ENCODE data around the gene DNMT1. TPM values are rescaled to one million over a fixed set of nuclear protein-coding genes. Genes with fewer than 3 reads are reported as not detected.

The DNMT1 gene
- total RNA-seq, 1 donor from 2014 or later = 70.8 TPM

- intact Hi-C loops (cut with DNase I) = no loop called here
- ATAC-seq = peak; percentile 11
These were observed 72.7 kb downstream of the DNMT1 start for GRCh38 chr19:10122045-10122444.

GRCh38 chr19:10120538-10121189 is 74.1 kb downstream of the DNMT1 start:
- intact Hi-C loops (cut with DNase I) = no loop called here
- DNase-seq (ENCODE audit: low spot score) (no peak), ATAC-seq (peak; percentile 54)

More at GRCh38 chr19:10122045-10122444, 72.7 kb downstream of the DNMT1 start:
- DNase-seq (ENCODE audit: low spot score) = no peak

DNA sequence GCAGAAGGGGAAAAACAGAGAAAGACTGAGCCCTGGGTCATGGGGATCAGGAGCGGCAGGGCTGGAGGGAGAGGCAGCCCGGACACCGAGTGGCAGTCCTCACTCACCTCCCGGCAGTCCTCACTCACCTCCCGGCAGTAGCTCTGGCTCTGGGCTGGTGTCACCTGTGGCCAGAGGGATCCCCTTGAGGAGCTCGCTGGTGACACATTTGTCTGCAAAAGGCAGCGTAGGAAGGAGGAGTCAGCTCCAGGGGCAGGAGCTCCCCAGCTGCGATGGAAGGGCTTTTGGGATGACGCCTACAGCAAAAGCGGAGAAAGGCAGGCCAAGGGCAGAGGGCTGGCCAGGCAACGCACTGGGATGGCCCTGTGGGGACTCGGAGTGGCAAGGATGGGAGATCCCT is 75.8 kb downstream of the DNMT1 start:
- intact Hi-C loops (cut with DNase I) = no loop called here
- no peak for ATAC-seq
- DNase-seq (ENCODE audit: low spot score) = no peak

GRCh38 chr19:10116866-10117616 is 77.7 kb downstream of the DNMT1 start:
- DNase-seq (ENCODE audit: low spot score) = no peak
- intact Hi-C loops (cut with DNase I) = no loop called here
- no peak for ATAC-seq

- no peak for ATAC-seq
- intact Hi-C loops (cut with DNase I) = no loop called here
These were observed 78.5 kb downstream of the DNMT1 start for GRCh38 chr19:10116085-10116865.

GRCh38 chr19:10115392-10116084 is 79.2 kb downstream of the DNMT1 start:
- intact Hi-C loops (cut with DNase I) = no loop called here
- ATAC-seq (no peak), DNase-seq (ENCODE audit: low spot score) (no peak)

More at GRCh38 chr19:10116085-10116865, 78.5 kb downstream of the DNMT1 start:
- no peak for DNase-seq (ENCODE audit: low spot score)

- ATAC-seq (no peak), DNase-seq (ENCODE audit: low spot score) (no peak)
- intact Hi-C loops (cut with DNase I) = no loop called here
These were observed 79.9 kb downstream of the DNMT1 start for GRCh38 chr19:10114651-10115391.

DNA sequence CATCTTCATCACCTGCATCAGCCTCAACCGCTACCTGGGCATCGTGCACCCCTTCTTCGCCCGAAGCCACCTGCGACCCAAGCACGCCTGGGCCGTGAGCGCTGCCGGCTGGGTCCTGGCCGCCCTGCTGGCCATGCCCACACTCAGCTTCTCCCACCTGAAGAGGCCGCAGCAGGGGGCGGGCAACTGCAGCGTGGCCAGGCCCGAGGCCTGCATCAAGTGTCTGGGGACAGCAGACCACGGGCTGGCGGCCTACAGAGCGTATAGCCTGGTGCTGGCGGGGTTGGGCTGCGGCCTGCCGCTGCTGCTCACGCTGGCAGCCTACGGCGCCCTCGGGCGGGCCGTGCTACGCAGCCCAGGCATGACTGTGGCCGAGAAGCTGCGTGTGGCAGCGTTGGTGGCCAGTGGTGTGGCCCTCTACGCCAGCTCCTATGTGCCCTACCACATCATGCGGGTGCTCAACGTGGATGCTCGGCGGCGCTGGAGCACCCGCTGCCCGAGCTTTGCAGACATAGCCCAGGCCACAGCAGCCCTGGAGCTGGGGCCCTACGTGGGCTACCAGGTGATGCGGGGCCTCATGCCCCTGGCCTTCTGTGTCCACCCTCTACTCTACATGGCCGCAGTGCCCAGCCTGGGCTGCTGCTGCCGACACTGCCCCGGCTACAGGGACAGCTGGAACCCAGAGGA is 80.6 kb downstream of the DNMT1 start:
- ATAC-seq (no peak), DNase-seq (ENCODE audit: low spot score) (no peak)
- intact Hi-C loops (cut with DNase I) = no loop called here

DNA sequence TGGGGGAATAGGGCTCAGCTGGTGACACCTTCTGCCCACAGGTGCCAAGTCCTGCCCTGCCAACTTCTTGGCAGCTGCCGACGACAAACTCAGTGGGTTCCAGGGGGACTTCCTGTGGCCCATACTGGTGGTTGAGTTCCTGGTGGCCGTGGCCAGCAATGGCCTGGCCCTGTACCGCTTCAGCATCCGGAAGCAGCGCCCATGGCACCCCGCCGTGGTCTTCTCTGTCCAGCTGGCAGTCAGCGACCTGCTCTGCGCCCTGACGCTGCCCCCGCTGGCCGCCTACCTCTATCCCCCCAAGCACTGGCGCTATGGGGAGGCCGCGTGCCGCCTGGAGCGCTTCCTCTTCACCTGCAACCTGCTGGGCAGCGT is 81.2 kb downstream of the DNMT1 start:
- DNase-seq (ENCODE audit: low spot score) (no peak), ATAC-seq (no peak)
- intact Hi-C loops (cut with DNase I) = no loop called here

- DNase-seq (ENCODE audit: low spot score) = no peak
- intact Hi-C loops (cut with DNase I) = no loop called here
- peak; percentile 23 for ATAC-seq
These were observed 81.7 kb downstream of the DNMT1 start for GRCh38 chr19:10112895-10113591.

DNA sequence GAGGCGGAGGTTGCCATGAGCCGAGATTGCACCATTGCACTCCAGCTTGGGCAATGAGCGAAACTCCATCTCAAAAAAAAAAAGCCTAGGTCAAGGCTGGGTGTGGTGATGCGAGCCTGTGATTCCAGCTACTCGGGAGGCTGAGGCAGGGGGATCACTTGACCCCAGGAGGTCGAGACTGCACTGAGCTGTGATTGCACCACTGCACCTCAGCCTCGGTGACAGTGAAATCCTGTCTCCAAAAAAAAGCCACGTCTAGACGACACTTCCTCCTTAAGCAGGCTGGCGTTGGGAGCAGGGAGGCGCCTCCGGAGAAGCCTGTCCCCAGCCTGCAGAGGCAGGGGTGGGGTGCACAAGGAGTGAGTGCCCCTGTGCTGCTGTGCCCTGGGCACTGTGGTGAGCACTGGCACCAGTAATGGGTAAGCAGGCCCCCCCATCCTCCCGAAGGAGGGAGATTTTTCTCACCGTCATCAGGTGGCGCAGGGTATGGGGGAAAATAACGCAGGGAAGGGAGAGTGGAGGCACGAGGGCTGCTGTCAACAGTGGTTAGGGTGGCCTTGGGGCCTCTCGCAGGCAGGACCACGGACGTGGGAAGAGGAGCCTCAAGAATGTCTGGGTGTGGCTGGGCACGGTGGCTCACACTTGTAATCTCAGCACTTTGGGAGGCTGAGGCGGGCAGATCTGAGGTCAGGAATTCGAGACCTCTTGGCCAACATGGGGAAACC is 82.6 kb downstream of the DNMT1 start:
- intact Hi-C loops (cut with DNase I) = no loop called here
- ATAC-seq = peak; percentile 14
- DNase-seq (ENCODE audit: low spot score) = no peak

DNA sequence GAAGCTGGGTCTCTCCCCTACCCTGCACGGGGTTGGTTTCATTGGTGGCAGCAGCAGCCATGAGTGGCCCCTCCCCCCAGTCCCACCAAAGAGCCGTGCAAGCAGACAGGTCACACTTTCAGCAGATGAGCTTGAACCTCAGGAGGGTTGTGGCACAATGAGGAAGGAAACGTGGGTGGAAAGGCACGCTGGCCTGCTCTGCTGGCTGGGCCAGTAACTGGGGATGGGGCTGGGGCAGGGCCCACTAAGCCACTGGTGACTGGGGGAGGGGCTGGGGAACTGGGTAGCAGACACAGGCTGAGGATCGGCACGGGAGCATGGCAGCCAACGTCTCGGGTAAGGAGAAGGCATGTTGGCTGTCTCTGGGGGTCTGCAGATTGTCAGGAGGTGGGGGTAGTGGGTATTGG is 83.3 kb downstream of the DNMT1 start, which contains the start of gene P2RY11:
Gene P2RY11 (plus strand): TSS at position 289 of the 407 bp plus-strand sequence. CDS start 29 bp downstream, at position 318.
- ATAC-seq (no peak), DNase-seq (ENCODE audit: low spot score) (no peak)
- intact Hi-C loops (cut with DNase I) = no loop called here

DNA sequence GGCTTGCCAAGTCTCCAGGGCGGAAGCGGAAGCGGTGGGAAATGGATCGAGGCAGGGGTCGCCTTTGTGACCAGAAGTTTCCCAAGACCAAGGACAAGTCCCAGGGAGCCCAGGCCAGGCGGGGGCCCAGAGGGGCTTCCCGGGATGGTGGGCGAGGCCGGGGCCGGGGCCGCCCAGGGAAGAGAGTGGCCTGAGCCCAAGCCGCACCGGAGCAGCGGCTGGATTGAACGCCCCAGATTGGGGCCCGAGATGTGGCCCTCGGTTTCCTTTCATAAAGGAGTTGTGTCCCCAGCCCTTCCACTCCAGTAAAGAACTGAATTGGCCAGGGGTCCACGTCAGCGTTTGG is 83.8 kb downstream of the DNMT1 start:
- ATAC-seq (no peak), DNase-seq (ENCODE audit: low spot score) (no peak)
- intact Hi-C loops (cut with DNase I) = no loop called here

- ATAC-seq (no peak), DNase-seq (ENCODE audit: low spot score) (no peak)
- intact Hi-C loops (cut with DNase I) = no loop called here
These were observed 84.4 kb downstream of the DNMT1 start for GRCh38 chr19:10110076-10110971.

DNA sequence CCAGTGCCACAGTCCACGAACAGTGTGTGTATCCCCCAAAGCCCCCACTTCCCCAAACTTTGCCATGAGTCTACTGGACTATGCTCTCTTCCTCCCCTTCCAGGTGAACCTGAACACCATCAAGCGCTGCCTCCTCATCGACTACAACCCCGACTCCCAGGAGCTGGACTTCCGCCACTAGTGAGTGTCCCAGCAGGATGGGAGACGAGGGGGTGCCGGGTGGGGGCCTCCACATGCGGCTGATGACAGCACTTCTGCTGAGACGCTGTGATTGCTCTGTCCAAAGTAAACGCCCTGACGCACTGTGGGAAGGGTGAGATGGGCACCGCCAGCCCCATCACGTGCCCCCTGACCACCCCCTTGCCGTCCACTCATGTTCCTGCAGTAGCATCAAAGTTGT is 85.2 kb downstream of the DNMT1 start:
- ATAC-seq = no peak
- intact Hi-C loops (cut with DNase I) = loop anchor here (10.0 kb wide), 1 partner anchor 175 kb away; the partner anchor contains the start of gene OLFM2
- no peak for DNase-seq (ENCODE audit: low spot score)
